GM18861 (cell line): ENCODE results near the gene LECT2.
A peak's percentile ranks its signal among the peaks of the same experiment; 100 is the strongest.

Experiments used
- ATAC-seq: cut with Tn5 transposase; IDR thresholded peaks from one replicate; pipeline ENCODE4 v1.9.1; 2021; ENCODE audit not compliant: unreplicated experiment

The LECT2 gene

GRCh38 chr5:135978993-135979392, 24.2 kb upstream of the LECT2 start:
- ATAC-seq: no peak

- no peak for ATAC-seq
These were observed 23.4 kb upstream of the LECT2 start for GRCh38 chr5:135978212-135978631.

DNA sequence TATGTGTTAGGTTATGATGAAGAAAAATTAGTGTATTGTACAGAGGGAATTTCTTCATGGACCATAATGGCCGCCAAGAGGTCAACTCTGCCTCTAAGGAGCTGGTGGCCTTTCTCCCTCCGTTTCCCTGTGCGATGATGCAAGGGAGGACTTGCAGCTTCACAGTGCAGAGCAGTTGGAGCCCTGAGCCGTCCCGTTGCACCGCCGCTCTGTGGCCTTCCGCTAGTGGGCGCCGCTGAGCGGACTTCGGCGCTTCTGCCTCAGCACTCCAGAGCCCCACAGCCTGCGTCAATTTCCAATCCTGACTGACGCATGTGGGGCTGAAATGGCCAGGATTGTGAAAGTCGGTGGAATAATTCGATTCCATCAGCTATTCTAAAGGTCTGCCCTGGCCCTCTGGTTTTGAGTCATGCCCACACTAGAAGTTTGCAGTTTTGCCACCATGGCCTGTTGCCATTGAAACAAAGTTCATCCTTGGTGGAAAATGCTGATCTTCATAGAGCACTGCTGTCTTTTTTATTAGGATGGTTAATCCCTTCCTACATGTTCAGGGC, 22.7 kb upstream of the LECT2 start:
- ATAC-seq: peak; percentile 84

- no peak for ATAC-seq
These were observed 21.4 kb upstream of the LECT2 start for GRCh38 chr5:135976216-135976615.

- ATAC-seq: no peak
These were observed 20.3 kb upstream of the LECT2 start for GRCh38 chr5:135975122-135975521.

DNA sequence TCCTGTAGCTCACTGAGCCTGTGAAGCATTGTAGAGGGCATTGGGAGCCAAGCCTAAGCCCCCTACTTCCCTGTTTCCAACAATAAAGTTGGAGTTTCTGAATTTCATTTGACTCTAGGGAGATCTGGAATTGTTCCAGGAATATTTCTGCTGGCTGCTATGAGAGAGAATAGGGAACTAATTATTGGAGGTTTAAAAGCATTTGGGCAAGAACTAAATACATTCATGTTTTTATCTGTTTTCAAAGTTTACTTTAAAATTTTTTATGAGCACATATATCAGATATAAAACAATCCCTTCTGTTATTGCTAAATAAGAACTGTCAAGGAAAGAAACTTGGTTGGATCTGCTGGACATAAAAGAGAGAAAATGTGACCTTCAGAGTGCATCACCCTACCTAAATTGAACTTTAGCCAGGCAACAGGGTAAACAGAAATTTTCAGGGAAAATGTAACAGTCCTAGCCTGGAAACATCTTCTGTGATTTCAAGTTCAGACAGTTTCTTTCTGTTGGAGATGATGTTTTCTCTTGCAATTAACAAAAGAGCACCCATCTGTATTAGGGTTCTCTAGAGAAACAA, 19.3 kb upstream of the LECT2 start:
- no peak for ATAC-seq

GRCh38 chr5:135973323-135974020, 18.7 kb upstream of the LECT2 start:
- ATAC-seq: no peak

DNA sequence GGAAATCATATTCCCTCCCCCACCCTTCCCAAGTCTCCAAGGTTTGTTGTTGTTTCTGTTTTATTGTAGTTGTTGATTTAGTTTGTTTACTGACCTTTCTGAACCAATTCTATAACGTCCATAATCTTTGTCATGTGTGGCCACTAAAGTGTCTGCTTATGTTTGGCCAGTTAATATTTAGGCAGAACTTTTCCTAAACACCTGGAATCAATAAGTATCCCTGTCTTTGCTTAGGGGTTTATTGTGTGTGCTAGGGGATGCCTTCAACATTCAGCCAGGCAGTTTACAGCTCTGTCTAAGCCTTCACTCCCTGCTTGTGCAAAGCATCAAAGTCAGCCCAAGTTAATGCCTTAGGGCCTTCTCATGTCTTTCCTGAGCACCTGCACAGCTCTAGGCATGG, 16.9 kb upstream of the LECT2 start:
- ATAC-seq: no peak

DNA sequence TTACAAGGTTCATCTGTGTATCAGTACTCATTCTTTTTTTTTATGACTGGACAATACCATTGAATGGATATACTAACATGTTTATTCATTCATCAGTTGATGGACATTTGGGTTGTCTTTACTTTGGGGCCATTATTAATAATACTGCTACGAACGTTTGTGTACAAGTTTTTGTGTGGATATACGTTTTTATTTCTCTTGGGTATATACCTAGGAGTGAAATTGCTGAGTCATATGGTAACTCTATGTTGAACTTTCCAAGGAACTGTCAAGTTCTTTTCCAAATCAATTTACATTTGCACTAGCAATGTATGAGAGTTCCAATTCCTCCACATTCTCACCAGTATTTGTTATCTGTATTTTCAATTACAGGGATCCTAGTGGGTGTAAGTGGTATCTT, 12.0 kb upstream of the LECT2 start:
- no peak for ATAC-seq

DNA sequence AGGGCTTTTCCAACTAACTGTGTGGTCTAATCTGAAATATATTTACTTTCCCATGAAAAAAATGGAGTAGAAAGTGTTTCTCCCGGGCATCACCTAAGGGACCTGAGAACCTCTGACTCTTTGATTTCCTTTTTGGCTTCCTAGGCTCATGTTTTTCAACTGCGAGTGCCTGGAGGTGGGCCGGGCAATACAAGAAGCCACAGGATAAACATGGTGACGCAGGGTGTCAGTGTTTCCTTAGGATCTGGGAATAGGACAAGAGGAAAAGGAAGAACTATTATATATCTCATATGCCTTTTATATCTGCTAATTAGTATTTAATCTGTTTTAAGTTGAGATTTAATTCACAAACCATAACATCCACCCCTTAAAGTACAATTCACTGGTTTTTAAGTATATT, 11.4 kb upstream of the LECT2 start:
- ATAC-seq: no peak

DNA sequence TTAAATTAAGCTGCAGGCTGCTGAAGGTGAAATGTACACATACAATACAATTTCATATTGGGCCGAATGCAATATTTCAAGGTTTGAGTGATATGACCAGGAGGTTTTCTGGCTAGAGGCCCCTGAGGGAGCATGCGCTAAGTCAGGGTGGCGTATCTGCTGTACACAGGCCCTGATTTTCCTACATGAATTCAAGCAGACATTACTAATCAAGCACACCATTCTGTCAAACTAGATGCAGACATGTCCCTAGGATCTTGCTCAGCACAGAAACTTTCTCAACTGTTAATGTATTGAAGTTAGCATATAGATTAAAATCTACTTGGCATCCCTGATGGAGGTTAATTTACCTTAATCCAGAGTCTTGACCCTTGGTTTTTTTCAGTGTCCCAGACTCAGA, 10.7 kb upstream of the LECT2 start:
- ATAC-seq: no peak

GRCh38 chr5:135964670-135965320, 10.0 kb upstream of the LECT2 start:
- no peak for ATAC-seq

GRCh38 chr5:135955525-135955924, 742 bp upstream of the LECT2 start:
- no peak for ATAC-seq

GRCh38 chr5:135953850-135954249, 933 bp downstream of the LECT2 start:
- ATAC-seq: no peak

GRCh38 chr5:135952683-135953082, 2.1 kb downstream of the LECT2 start:
- no peak for ATAC-seq

GRCh38 chr5:135951807-135952206, 3.0 kb downstream of the LECT2 start:
- no peak for ATAC-seq

- no peak for ATAC-seq
These were observed 3.5 kb downstream of the LECT2 start for GRCh38 chr5:135951257-135951656.

- no peak for ATAC-seq
These were observed 4.2 kb downstream of the LECT2 start for GRCh38 chr5:135950611-135951010.

- no peak for ATAC-seq
These were observed 9.7 kb downstream of the LECT2 start for GRCh38 chr5:135944967-135945560.

- ATAC-seq: no peak
These were observed 10.2 kb downstream of the LECT2 start for GRCh38 chr5:135944564-135944963.

DNA sequence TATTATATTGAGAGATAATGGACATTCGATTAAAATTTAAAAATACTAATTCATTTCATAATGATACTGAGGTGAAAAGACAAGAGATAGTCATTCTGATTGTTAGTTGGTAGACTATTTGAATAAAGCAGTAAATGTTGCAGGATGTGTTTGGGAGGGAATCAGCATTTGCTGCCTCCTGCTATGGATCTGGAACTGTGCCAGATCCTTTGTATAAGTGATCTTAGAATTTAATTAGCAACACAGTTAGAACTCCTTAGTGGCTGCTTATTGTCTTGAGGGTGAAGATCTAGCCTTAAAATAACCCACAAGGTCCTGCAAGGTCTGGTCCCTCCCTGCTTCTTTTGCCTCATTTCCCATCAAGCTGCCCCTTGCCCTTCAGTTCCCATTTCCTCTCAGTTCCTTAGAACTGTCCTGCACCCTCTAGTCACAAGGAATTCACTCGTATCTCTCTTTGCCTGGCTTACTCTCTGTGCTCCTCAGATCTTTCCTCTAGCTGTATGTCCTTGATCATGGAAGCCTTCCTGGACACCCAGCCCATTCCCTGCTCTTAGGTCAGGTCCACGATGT, 12.5 kb downstream of the LECT2 start:
- no peak for ATAC-seq
